GM12892 (cell line): Measurements from ENCODE around the gene ADAM17.

Source experiments
- POLR2A ChIP-seq: IDR thresholded peaks from 2 replicates; pipeline ENCODE4 v1.6.1; 2011; ENCODE audit warnings: low read depth, low read length, control low read depth
- POLR2AphosphoS5 ChIP-seq: IDR thresholded peaks from 2 replicates; pipeline ENCODE4 v1.6.1; 2011; ENCODE audit warnings: low read depth, low read length, control low read depth
- TAF1 ChIP-seq: IDR thresholded peaks from 2 replicates; pipeline ENCODE4 v1.6.1; 2011; ENCODE audit warnings: low read depth, mild to moderate bottlenecking, control low read depth, low read length, borderline replicate concordance

GRCh38 chr2:9545502-9545901, 10.1 kb downstream of the ADAM17 start:
- no peak for TF ChIP-seq POLR2AphosphoS5
- no peak for TF ChIP-seq TAF1
- no peak for TF ChIP-seq POLR2A
